GM12892 (cell line): ENCODE data around the gene FASLG.

Experiments used
- DNase-seq: peaks from one replicate; pipeline ENCODE4 v3.0.0; 2011; ENCODE audit not compliant: insufficient read length
- FAIRE-seq: peaks from 2 replicates; lab custom pipeline; 2011; peaks lifted over from hg19 to GRCh38; lab: Jason Lieb, UNC
- POLR2A ChIP-seq: IDR thresholded peaks from 2 replicates; pipeline ENCODE4 v1.6.1; 2011; ENCODE audit warnings: low read depth, low read length, control low read depth
- POLR2AphosphoS5 ChIP-seq: IDR thresholded peaks from 2 replicates; pipeline ENCODE4 v1.6.1; 2011; ENCODE audit warnings: low read depth, low read length, control low read depth
- TAF1 ChIP-seq: IDR thresholded peaks from 2 replicates; pipeline ENCODE4 v1.6.1; 2011; ENCODE audit warnings: low read depth, mild to moderate bottlenecking, control low read depth, low read length, borderline replicate concordance

FASLG gene

DNA sequence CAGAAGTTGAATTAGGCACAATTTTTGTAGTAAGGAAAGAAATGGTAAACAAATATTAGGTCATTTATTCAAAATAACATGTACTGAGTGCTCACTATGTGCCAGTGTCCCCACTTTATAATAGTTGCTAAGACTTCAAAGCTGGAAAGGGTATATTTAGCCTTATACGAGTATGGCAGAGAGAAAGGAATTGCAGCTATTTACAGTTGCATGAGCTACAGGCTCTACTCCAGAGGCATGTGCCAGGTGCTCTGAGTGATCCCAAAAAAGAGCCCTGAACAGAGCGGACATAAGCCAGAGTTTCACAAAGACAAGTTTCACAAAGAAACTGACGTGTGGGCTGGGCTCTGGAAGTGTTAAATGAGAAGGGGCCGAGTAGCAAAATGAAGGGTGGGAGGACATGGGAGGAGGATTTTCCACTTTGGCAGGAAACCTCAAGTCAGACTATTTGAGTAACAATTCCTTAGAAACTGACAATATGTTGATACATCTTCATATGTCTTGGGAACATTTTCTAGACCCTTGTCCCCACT, 40.9 kb downstream of the FASLG start:
- peak; percentile 38 for FAIRE-seq
- no peak for DNase-seq
- no peak for TF ChIP-seq TAF1
- TF ChIP-seq POLR2A = no peak
- TF ChIP-seq POLR2AphosphoS5 = no peak

DNA sequence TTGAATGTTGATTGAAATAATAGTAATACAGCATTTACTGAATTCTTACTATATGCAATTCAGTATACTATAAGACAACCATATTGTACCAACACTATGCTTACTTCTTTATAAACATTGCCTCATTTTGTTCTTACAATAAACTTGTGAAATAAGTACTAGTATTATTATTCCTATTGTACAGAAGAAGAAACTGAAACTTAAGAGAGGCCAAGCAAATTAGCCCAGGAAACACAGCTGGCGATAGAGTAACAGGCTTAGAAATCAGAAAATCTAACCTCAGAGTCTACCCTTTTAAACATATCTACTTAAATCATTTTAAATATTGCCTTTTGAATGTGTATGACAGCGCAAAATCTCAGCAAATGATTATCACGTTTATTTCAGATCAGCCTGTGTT, 41.7 kb downstream of the FASLG start:
- DNase-seq (no peak), FAIRE-seq (no peak)
- TF ChIP-seq POLR2A (no peak), TAF1 (no peak), POLR2AphosphoS5 (no peak)

DNA sequence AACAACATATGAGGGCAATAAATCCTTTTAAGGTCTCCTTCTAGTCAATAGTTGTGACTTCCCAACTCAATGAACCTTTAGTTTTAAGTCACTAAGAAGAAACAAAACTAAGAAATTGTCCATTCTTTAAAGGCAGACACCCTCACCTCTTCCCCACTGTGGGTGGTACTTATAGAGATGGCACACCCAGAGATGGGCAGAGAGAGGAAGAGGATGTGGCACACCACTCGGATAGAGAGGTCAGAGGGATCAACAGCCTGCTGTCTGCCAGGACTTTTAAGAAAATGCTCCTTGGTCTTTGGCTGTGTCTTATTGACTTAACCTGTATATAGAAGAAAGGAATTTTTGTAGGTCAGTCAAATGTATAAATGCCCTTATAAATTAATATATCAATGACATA, 45.1 kb downstream of the FASLG start:
- no peak for FAIRE-seq
- no peak for TF ChIP-seq POLR2A
- TF ChIP-seq POLR2AphosphoS5 = no peak
- TF ChIP-seq TAF1 = no peak
- DNase-seq = no peak

DNA sequence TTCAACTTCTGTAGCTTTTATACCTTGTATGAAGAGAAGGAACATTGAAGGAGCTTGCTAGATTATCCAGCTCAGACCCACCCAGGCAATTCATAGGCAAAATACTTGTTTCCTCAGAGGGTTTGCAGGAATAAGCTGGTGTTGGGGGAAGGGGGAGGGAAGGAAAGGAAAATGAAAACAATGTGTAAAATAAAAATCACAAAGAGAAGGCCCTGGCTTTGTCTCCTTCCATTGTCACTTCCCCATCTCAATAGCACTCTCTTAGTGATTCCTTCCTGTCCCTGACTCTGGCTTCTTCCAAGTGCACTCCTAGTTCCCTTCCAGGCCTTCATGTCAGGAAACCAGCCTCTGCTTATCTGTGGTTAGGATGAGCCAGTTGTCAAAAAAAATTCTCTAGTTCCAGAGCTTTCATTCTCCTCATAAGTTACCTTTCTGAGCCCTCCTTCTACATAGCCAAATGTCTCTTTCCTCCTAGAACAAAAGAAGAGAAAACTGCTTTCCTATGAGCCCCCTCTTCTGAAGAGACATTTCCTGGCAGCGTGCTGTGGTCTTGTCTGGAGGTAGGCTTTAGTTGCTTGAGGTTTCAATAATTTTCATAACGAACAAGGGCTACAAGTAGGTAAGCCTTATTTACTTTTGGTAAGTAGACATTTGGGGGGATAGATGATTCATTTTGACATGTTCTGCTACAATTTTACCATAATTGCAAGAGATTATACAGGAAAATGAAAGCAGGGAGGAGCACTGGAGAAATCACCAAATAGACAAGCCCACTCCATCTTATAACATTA, 45.7 kb downstream of the FASLG start:
- DNase-seq (no peak), FAIRE-seq (no peak)
- no peak for TF ChIP-seq TAF1

DNA sequence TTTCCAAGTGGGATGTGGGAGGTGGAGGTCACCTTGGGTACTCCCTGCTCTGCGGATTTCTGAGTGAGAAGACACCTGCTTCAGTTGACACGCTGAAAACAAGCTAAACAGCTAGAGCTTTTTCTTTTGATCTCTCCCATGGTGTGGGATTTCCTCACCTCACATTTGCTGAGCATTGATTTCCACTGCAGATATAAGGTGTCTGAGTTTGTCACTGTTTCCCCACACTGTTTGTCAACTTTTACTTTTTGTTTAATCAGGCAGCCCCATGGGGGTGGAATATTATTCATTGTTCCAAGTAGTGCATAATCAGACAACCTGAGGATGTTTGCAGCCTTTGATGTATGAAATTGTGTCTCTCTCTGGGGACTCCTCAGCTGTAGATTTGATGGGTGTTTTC, 49.5 kb downstream of the FASLG start:
- no peak for DNase-seq
- FAIRE-seq = no peak
- TF ChIP-seq TAF1 (no peak), POLR2A (no peak), POLR2AphosphoS5 (no peak)

DNA sequence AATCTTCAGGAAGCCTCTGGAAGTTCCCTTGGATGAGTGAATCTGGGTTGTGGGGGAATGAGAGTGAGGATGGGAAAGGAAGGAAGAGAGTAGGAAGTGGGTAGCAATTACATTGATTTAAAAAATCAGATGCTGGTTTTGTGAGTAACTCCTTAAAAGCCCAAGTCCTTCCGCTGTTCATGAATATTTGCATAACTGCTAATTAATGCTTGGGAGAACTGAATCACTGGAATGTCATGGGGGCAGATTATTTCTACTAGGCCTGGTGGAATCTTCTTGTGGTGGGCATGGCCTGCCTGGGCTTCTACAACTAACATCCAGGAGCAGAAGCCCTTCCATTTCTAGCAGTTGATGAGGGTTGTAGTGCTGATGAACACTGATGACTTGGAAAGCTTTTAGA, 52.7 kb downstream of the FASLG start:
- DNase-seq (no peak), FAIRE-seq (no peak)
- TF ChIP-seq POLR2AphosphoS5 (no peak), POLR2A (no peak), TAF1 (no peak)

DNA sequence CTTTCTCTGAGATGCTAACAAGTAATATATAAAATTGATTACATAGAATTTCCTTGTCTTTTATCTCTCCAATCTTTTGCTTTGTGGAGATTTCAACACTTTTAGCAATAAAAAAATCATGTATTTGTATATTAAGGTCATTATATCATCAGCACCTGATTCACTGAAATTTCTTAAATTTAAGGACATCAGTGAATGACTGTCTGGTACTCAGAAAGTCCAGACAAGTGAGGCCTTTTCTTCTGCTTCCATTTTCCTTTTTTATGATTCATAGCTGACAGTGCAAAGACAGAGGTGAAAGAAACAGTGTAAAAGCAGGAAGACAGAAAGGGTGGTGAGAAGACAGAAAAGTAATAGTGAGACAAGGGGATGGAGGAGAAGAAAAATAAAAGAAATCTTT, 54.6 kb downstream of the FASLG start:
- no peak for FAIRE-seq
- TF ChIP-seq POLR2AphosphoS5 (no peak), TAF1 (no peak), POLR2A (no peak)
- DNase-seq = no peak
